T-helper 22 cell (primary cell): ENCODE data around the gene USP8.
"Not testable (repeated sequence)": the region's sequence is repeated elsewhere in the genome, so short reads cannot be mapped to it uniquely, and the experiment has no call there.

Experiments used
- DNase-seq: peaks from one replicate; pipeline ENCODE4 v3.0.0-alpha.2; 2020; ENCODE audit warnings: low read depth

The USP8 gene

GRCh38 chr15:50424066-50424890, at the start of gene USP8:
USP8 (plus strand) TSS chr15:50424405; CDS start chr15:50439074, 14,669 bp downstream.
- DNase-seq: peak; percentile 80

- DNase-seq: no peak
These were observed 46.1 kb upstream of the USP8 start for GRCh38 chr15:50377867-50378751.

- DNase-seq: no peak
These were observed 45.4 kb upstream of the USP8 start for GRCh38 chr15:50378776-50379175.

GRCh38 chr15:50379413-50379812, 44.8 kb upstream of the USP8 start:
- DNase-seq: not testable (repeated sequence)

- DNase-seq: no peak
These were observed 44.1 kb upstream of the USP8 start for GRCh38 chr15:50380089-50380488.

- DNase-seq: no peak
These were observed 42.8 kb upstream of the USP8 start for GRCh38 chr15:50381438-50381837.

GRCh38 chr15:50382408-50382807, 41.8 kb upstream of the USP8 start:
- DNase-seq: not testable (repeated sequence)

GRCh38 chr15:50390554-50391264, 33.5 kb upstream of the USP8 start:
- no peak for DNase-seq

GRCh38 chr15:50391561-50391960, 32.6 kb upstream of the USP8 start:
- not testable (repeated sequence) for DNase-seq

- no peak for DNase-seq
These were observed 12.3 kb upstream of the USP8 start for GRCh38 chr15:50411870-50412269.

GRCh38 chr15:50414624-50415023, 9.6 kb upstream of the USP8 start:
- no peak for DNase-seq

- no peak for DNase-seq
These were observed 8.3 kb upstream of the USP8 start for GRCh38 chr15:50415752-50416404.

- DNase-seq: no peak
These were observed 7.3 kb upstream of the USP8 start for GRCh38 chr15:50416890-50417289.

- DNase-seq: no peak
These were observed 6.1 kb upstream of the USP8 start for GRCh38 chr15:50418041-50418583.

GRCh38 chr15:50425219-50425618, 1.0 kb downstream of the USP8 start:
- no peak for DNase-seq

- not testable (repeated sequence) for DNase-seq
These were observed 1.6 kb downstream of the USP8 start for GRCh38 chr15:50425678-50426246.

- DNase-seq: no peak
These were observed 2.2 kb downstream of the USP8 start for GRCh38 chr15:50426428-50426827.

- DNase-seq: no peak
These were observed 7.0 kb downstream of the USP8 start for GRCh38 chr15:50431204-50431603.

- no peak for DNase-seq
These were observed 8.0 kb downstream of the USP8 start for GRCh38 chr15:50432230-50432629.

GRCh38 chr15:50435772-50436171, 11.6 kb downstream of the USP8 start:
- DNase-seq: no peak

- DNase-seq: no peak
These were observed 14.0 kb downstream of the USP8 start for GRCh38 chr15:50438251-50438650.
